HUES48 (cell line): ENCODE data around the gene ZBTB3.
A peak's percentile ranks its signal among the peaks of the same experiment; 100 is the strongest.

Experiments
- H3K27ac ChIP-seq: one replicate; pipeline ENCODE4 v1.7.0; 2013; ENCODE audit warnings: low read depth, low read length, inconsistent platforms
- H3K27me3 ChIP-seq: 2 replicates; pipeline ENCODE4 v1.6.1; 2013; ENCODE audit warnings: mild to moderate bottlenecking, low read length; ENCODE audit not compliant: control insufficient read depth, insufficient read depth
- H3K36me3 ChIP-seq: 2 replicates; pipeline ENCODE4 v1.6.1; 2013; ENCODE audit warnings: low read length; ENCODE audit not compliant: control insufficient read depth, insufficient read depth
- H3K4me1 ChIP-seq: 2 replicates; pipeline ENCODE4 v1.6.1; 2013; ENCODE audit warnings: mild to moderate bottlenecking, low read length; ENCODE audit not compliant: control insufficient read depth, insufficient read depth
- H3K4me3 ChIP-seq: 2 replicates; pipeline ENCODE4 v1.5.1; 2013; ENCODE audit warnings: mild to moderate bottlenecking, low read depth, low read length
- H3K9ac ChIP-seq: 2 replicates; pipeline ENCODE4 v1.6.1; 2013; ENCODE audit warnings: mild to moderate bottlenecking, low read depth, low read length, moderate library complexity
- H3K9me3 ChIP-seq: 2 replicates; pipeline ENCODE4 v1.6.1; 2013; ENCODE audit warnings: low read length; ENCODE audit not compliant: control insufficient read depth, insufficient read depth

The ZBTB3 gene

DNA sequence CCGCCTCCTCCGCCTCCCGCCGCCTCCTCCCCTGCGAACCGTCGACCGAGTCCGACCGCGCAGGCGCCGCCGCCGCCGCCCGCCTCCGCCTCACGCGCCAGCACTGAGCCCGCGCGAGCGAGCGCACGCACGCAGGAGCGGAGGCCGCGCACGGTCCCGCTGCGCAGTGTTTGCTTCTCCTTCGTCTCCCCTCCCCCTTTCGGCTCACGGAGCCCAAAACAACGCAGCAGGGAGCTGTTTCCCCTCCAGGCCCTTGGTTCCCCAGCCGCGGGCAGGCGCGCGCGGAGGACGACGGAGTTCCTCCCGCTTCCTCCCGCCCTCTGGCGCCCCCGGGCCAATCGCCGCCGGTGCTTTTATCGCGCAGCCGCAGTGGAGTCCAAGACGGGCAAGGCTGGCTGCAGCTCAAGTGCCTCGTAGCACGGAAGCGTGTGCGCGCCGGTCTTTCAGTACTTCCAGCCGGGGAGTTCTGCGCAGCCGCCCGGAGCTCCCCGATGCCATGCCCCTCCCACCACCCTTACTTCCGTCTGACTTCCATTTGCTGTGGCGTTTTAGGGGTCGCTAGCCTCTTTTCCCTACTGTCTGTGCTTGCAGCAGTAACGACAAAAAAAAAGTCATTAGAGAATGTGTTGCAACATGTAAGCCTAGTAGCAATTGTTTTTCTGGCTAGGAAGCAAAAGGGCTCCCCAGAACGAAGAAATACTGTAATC lies 26.6 kb downstream of the ZBTB3 start, which contains the start of gene HNRNPUL2:
Gene HNRNPUL2, minus strand, starts transcription at position 293 of the 707 bp plus-strand sequence. CDS start 301 bp downstream, outside the sequence.
- H3K27ac ChIP-seq: peak within 1 kb of the TSS; percentile 98
- H3K4me1 ChIP-seq: 0 out of 2 replicates have a peak, but pooled peaks cover 9% of the 10 kb centered on the region
- no peaks in the 10 kb centered on the region for H3K9me3 ChIP-seq
- peak within 1 kb of the TSS; percentile 88 for H3K4me3 ChIP-seq
- no peaks in the 10 kb centered on the region for H3K27me3 ChIP-seq
- H3K36me3 ChIP-seq: peaks cover 35% of the 10 kb centered on the region
- H3K9ac ChIP-seq: peak within 1 kb of the TSS; percentile 84

DNA sequence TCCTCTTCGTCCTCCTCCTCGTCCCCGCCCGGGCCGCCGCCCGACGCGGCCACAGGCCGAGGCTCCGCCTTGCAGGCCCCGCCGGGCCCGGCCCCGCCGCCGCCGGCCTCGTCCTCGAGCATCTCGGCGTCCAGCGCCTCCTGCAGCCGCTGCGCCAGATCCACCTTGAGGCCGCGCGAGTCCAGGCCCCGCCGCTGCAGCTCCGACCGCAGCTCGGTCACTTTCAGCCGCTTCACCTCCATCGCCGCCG lies 27.1 kb downstream of the ZBTB3 start:
- H3K4me3 ChIP-seq: peak overlapping the region; percentile 88
- H3K9me3 ChIP-seq: no peaks in the 10 kb centered on the region
- 0 out of 2 replicates have a peak, but pooled peaks cover 9% of the 10 kb centered on the region for H3K4me1 ChIP-seq
- peak overlapping the region; percentile 98 for H3K27ac ChIP-seq
- H3K9ac ChIP-seq: peak overlapping the region; percentile 71
- peaks cover 40% of the 10 kb centered on the region for H3K36me3 ChIP-seq
- H3K27me3 ChIP-seq: no peaks in the 10 kb centered on the region

DNA sequence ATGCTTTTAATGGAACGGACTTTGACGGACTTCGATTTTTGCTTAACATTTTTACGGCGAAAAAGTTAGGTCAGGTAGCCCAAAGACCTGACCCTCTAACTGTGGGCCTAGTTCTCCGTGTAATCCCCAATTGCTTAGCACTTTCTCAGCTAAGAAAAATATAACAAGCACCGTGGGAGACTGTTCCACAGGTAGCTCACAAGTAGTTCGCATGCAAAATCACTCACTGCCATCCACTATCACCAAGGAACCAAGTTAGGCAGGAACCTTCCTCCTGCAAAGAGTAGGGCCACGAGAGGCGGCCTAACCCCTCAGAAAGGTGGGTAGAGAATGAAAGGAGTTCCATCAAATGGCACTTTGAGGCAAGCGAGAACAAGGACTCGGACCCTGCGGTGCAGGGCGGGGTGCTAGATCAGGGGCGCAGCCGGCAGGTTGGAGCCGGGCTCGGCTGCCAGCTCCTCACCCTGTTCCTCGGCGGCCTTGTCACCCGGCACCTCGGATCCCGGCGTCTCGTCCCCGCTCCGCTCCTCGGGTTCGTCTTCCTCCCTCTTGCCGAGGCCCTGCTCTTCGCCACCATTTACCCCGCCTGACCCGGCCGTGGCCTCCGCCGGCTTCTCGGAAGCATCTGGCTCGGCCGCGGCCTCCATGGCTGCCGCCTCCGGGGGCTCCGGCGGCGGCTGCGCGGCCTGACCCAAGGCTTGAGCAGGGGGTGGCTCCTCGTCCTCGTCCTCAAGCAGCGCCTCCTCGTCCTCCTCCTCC lies 27.6 kb downstream of the ZBTB3 start:
- Histone ChIP-seq H3K9me3 (no peaks in the 10 kb centered on the region), H3K36me3 (peaks cover 45% of the 10 kb centered on the region), H3K27ac (peak overlapping the region; percentile 98), H3K4me3 (peak overlapping the region; percentile 88), H3K4me1 (0 out of 2 replicates have a peak, but pooled peaks cover 9% of the 10 kb centered on the region), H3K27me3 (no peaks in the 10 kb centered on the region), H3K9ac (peak overlapping the region; percentile 71)

DNA sequence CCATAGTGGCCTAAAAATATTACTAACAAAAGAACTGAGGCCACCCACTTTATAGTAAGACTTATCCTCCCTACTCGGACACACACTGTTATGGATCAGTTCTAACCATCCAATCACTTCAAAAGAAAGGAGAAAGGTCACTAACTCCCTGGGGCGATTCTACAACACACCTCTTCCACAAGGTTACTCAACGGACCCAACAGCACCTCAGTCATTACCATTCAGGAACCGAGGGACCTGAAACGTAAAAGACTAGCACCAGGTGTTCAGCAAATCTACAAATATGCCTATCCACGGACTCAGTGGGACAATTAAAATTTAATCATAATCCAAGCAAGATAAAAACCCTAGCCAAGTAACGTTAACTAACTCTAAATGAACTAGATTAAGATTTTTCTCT lies 28.3 kb downstream of the ZBTB3 start:
- H3K27me3 ChIP-seq: no peaks in the 10 kb centered on the region
- peaks cover 47% of the 10 kb centered on the region for H3K36me3 ChIP-seq
- H3K9ac ChIP-seq: peak overlapping the region; percentile 71
- H3K27ac ChIP-seq: peak overlapping the region; percentile 98
- H3K4me3 ChIP-seq: peak overlapping the region; percentile 88
- 0 out of 2 replicates have a peak, but pooled peaks cover 9% of the 10 kb centered on the region for H3K4me1 ChIP-seq
- no peaks in the 10 kb centered on the region for H3K9me3 ChIP-seq

DNA sequence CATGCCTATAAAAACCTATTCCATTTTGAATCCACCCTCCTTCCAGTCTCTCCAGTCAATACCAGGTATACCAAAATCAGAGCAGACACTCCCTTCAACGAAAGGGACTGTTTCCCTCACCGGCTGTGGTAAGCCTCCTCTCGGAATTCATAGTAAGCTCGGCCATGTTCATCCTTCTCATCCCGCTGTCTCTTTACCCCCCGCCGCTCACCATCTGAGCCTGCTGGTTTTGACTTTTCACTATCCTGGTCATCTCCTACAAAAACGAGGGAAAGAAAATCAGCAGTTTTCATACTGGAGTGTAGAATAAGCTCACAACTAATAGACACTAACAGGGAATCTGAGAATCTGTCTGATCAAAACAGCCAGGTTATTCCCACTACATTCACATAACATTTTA lies 29.8 kb downstream of the ZBTB3 start:
- no peak overlapping the region for H3K27ac ChIP-seq
- no peaks in the 10 kb centered on the region for H3K27me3 ChIP-seq
- 0 out of 2 replicates have a peak, but pooled peaks cover 9% of the 10 kb centered on the region for H3K4me1 ChIP-seq
- H3K36me3 ChIP-seq: peaks cover 57% of the 10 kb centered on the region
- H3K9me3 ChIP-seq: no peaks in the 10 kb centered on the region
- no peak overlapping the region for H3K4me3 ChIP-seq
- no peak overlapping the region for H3K9ac ChIP-seq

DNA sequence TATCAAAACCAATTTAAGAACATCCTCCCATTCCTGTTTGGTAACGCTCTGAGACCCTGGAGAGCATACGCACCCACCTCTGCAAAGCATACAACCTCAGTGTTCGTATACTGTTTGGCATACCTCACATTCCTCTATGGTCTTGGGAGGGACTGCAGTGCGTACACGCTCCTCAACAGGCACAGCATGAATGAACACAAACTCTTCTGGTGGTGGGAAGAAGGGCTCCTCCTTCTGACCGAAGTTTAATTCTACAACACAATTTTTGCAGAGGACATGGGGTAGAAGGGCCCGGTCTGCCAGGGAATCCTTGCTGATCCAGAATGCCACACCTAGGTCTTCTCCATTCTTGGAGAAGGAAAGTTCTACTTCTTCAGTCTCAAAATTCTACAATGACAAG lies 32.0 kb downstream of the ZBTB3 start:
- no peak overlapping the region for H3K27ac ChIP-seq
- H3K36me3 ChIP-seq: peaks cover 78% of the 10 kb centered on the region
- H3K4me1 ChIP-seq: 0 out of 2 replicates have a peak, but pooled peaks cover 9% of the 10 kb centered on the region
- no peak overlapping the region for H3K9ac ChIP-seq
- no peaks in the 10 kb centered on the region for H3K9me3 ChIP-seq
- no peak overlapping the region for H3K4me3 ChIP-seq
- H3K27me3 ChIP-seq: no peaks in the 10 kb centered on the region

DNA sequence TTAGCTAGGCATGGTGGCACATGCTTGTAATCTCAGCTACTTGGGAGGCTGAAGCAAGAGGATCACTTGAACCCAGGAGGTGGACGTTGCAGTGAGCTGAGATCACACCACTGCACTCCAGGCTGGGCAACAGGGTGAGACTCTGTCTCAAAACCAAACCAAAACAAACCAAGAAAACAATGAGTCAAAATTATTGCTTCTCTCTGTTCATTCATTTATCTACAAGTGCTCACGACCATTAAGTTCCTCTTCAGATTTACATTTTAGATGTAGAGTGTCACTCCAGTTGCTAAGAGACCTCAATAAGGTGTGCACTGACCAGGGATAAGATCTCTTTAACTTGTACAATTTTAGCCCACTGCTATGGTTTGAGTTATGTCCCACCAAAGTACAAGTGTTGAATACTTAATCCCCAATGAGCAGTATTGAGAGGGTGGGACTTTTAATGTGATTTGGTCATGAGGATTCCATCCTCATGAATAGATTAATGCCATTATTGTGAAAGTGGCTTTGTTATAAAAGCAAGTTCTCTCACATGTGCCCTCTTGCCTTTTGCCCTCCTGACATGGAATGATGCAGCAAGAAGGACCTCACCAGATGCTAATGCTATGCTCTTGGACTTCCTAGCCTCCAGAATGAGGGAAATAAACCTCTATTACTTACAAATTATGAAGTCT lies 34.5 kb downstream of the ZBTB3 start:
- peaks cover 4% of the 10 kb centered on the region; the same call in 1 of the 2 replicates for H3K4me1 ChIP-seq
- H3K4me3 ChIP-seq: no peak overlapping the region
- H3K36me3 ChIP-seq: peaks cover 97% of the 10 kb centered on the region
- no peak overlapping the region for H3K27ac ChIP-seq
- H3K9me3 ChIP-seq: no peaks in the 10 kb centered on the region
- H3K9ac ChIP-seq: no peak overlapping the region
- no peaks in the 10 kb centered on the region for H3K27me3 ChIP-seq

DNA sequence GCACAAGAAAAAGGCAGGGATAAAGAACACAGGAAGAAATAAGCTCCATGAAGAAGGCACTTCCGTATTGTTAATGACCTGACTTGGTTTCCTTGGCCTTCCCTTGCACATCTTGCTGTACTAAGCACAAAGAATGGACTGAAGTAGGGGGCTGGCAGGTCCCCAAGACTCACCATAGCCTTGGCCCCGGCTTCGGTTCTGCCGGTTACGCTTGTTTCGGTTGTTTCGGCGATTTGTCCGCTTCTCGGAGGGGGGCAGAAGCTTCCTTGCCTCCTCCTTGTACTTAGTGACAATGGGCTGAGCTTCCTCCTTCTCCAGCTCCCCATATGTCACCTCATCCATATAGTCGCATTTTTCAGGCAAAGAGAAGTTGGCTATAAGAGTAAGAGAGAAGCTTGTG lies 37.1 kb downstream of the ZBTB3 start:
- Histone ChIP-seq H3K9me3 (no peaks in the 10 kb centered on the region), H3K27me3 (no peaks in the 10 kb centered on the region), H3K27ac (no peak overlapping the region), H3K36me3 (peaks cover 95% of the 10 kb centered on the region), H3K4me1 (no peaks in the 10 kb centered on the region; the same call in 1 of the 2 replicates), H3K4me3 (no peak overlapping the region), H3K9ac (no peak overlapping the region)

DNA sequence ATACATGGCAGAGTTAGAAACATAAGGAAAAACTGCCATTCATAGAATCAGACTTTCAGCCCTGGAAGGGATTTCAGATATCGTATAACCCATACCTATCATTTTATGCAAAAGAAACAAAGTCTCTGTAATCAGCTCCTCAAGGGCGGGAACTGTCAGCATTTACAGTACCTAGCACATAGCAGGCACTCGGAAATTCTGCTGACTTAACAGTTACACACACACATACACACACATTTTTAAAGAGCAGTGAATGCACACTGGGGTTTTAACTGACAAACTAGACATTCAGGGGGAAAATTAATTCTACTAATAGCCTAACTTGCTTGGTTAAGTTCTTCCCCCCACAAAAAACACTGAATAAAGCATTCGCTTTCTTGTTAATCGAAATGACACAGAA lies 37.8 kb downstream of the ZBTB3 start:
- no peak overlapping the region for H3K9ac ChIP-seq
- no peak overlapping the region for H3K4me3 ChIP-seq
- no peaks in the 10 kb centered on the region for H3K9me3 ChIP-seq
- no peaks in the 10 kb centered on the region for H3K27me3 ChIP-seq
- H3K4me1 ChIP-seq: no peaks in the 10 kb centered on the region; the same call in 1 of the 2 replicates
- H3K36me3 ChIP-seq: peaks cover 94% of the 10 kb centered on the region
- H3K27ac ChIP-seq: peak overlapping the region; percentile 7

DNA sequence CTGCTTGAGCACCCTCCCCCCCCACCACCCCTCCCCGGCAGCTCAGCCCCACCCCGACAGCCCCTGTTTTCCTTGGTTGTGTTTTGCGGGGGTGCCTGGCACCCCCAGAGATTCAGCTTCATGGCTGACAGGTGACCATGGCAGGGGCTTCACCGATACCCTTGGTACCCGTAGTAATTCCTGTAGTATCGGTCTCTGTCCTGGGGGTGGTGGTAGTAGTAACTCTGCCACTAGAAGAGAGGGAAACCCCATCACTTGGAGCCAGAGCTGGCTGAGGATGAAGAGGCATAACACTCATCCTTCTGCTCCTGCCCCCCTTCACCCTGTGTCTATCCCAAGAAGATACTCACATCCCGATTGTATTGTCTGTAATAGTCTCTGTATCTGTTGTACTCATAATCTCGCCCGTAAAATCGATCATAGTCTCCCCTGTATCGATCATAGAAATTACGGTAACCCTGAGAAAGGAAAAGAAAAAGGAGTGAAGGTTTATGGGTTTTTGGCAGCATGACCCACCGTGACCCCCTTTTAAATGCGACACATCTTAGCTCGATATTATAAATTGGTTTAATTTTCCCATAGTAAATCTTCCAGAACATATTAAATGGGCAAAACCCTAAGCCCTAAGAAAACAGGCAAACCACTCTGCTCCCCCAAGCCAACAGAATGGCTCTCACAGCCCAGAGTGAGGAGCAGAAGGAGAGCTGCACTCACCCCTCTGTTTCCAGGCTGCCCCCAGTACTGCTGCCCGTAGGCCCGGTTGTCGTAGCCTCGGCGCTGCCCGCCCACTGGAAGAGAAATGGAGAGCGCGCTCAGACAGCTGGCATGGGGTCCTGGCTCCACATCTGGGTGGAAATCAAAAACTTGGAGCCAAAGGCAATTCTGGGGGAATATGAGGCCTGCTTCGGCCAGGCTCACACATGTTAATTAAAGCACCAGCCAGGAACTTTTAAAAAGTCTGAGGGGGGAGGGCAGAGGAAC lies 38.5 kb downstream of the ZBTB3 start:
- Histone ChIP-seq H3K27ac (peak overlapping the region; percentile 7), H3K36me3 (peaks cover 93% of the 10 kb centered on the region), H3K9ac (no peak overlapping the region), H3K4me3 (no peak overlapping the region), H3K4me1 (no peaks in the 10 kb centered on the region; the same call in 1 of the 2 replicates), H3K27me3 (no peaks in the 10 kb centered on the region), H3K9me3 (no peaks in the 10 kb centered on the region)
